Fibroblast of villous mesenchyme (primary cell): Measurements from ENCODE around the gene SPAST. TPM values are rescaled to one million over a fixed set of nuclear protein-coding genes. Genes with fewer than 3 reads are reported as not detected.
"Not testable (repeated sequence)": the region's sequence is repeated elsewhere in the genome, so short reads cannot be mapped to it uniquely, and the experiment has no call there.

Source experiments
- DNase-seq: peaks from one replicate; pipeline ENCODE4 v3.0.0-alpha.2; 2010; ENCODE audit warnings: low read depth
- H3K4me3 ChIP-seq: 2 replicates; pipeline ENCODE4 v1.5.1; 2011; ENCODE audit warnings: low read depth, mild to moderate bottlenecking, low read length
- total RNA-seq: library from RNA; depleted of rRNA; stranded (reverse); fragments of >200 nt; gene quantifications from 2 replicates; pipeline ENCODE4 v1.2.3, GENCODE V29; 2012
- TF ChIP-seq, protein P1 (sequence below): IDR thresholded peaks from 2 replicates; pipeline ENCODE4 v1.5.1; 2012; ENCODE audit warnings: low read depth, mild to moderate bottlenecking, low read length; ENCODE audit not compliant: insufficient read depth

SPAST gene
- total RNA-seq, 1 donor: 31.5 TPM

GRCh38 chr2:32166115-32166574 is 102.8 kb downstream of the SPAST start:
- DNase-seq: no peak
- TF ChIP-seq, protein P1, sequence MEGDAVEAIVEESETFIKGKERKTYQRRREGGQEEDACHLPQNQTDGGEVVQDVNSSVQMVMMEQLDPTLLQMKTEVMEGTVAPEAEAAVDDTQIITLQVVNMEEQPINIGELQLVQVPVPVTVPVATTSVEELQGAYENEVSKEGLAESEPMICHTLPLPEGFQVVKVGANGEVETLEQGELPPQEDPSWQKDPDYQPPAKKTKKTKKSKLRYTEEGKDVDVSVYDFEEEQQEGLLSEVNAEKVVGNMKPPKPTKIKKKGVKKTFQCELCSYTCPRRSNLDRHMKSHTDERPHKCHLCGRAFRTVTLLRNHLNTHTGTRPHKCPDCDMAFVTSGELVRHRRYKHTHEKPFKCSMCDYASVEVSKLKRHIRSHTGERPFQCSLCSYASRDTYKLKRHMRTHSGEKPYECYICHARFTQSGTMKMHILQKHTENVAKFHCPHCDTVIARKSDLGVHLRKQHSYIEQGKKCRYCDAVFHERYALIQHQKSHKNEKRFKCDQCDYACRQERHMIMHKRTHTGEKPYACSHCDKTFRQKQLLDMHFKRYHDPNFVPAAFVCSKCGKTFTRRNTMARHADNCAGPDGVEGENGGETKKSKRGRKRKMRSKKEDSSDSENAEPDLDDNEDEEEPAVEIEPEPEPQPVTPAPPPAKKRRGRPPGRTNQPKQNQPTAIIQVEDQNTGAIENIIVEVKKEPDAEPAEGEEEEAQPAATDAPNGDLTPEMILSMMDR: no peak
- H3K4me3 ChIP-seq: peak overlapping the region; percentile 94

DNA sequence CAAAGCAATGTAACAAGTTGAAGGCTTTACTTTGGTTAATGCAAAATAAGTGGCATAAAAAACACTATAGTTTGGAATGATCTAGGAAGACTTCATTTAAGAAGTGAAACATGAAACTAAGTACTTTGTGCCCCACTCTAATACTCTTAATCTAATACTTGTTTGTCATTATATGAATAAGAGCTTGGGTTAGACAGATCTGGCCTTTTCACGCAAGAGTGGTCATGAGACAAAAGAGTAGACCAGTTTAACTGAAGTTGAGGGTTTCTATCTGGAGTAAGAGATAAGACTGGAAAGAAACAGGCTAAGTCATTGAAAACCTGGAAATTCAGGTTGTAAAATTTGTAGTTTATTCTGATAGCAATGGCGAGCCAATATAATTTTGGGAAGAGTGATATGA is 105.2 kb downstream of the SPAST start:
- DNase-seq: no peak
- TF ChIP-seq, protein P1: no peak
- no peak overlapping the region for H3K4me3 ChIP-seq

DNA sequence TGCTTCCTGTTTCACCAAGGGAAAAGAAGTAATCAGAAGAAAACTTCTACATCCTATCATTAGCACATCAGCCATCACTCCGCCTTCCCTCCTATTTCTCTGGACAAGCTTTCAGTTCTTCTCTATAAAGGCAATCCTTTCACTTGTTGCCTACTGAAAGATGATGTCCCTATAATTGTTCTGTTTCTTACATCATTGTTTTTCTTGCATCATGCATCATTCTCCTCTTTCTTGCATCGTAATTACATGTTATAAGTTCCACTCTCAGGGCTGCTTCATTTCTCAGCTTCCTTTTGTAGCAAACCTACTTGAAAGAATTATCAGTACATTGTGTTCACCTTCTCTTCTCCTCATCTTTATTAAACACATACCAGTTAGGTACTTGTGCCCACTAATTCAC is 109.5 kb downstream of the SPAST start:
- H3K4me3 ChIP-seq: no peak overlapping the region
- TF ChIP-seq, protein P1: no peak
- no peak for DNase-seq

DNA sequence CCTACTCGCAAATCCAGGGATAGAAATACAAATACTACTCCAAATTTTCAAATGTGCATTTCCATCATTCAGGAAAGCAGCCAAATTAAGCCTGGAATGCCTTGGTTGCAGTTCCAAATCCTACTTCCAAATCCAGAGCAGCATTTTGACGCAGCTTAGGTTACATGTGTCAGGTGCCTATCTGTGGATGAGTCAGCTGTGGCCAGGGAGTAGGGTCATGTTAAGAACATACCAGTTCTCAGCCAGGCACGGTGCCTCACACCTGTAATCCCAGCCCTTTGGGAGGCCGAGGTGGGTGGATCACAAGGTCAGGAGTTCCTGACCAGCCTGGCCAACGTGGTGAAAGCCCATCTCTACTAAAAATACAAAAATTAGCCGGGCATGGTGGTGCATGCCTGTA is 119.3 kb downstream of the SPAST start:
- H3K4me3 ChIP-seq: no peak overlapping the region
- DNase-seq: no peak
- TF ChIP-seq, protein P1: no peak

DNA sequence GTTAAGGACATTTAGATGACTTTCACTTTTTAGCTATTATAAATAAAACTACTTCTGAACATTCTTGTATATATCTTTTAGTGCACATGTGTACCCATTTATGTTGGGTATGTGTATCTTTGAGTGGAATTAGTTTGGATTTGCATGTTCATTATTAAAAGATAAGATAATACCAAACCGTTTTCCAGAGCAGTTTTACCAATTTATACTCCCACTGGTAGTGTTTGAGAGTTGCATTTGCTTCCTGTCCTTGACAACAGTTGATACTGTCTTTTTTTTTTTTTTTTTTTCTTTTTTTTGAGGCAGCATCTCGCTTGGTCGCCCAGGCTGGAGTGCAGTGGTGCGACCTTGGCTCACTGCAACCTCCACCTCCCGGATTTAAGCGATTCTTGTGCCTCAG is 125.7 kb downstream of the SPAST start:
- TF ChIP-seq, protein P1: no peak
- H3K4me3 ChIP-seq: no peak overlapping the region
- no peak for DNase-seq

GRCh38 chr2:32192418-32192817 is 129.1 kb downstream of the SPAST start:
- no peak overlapping the region for H3K4me3 ChIP-seq
- TF ChIP-seq, protein P1: no peak
- DNase-seq: no peak

DNA sequence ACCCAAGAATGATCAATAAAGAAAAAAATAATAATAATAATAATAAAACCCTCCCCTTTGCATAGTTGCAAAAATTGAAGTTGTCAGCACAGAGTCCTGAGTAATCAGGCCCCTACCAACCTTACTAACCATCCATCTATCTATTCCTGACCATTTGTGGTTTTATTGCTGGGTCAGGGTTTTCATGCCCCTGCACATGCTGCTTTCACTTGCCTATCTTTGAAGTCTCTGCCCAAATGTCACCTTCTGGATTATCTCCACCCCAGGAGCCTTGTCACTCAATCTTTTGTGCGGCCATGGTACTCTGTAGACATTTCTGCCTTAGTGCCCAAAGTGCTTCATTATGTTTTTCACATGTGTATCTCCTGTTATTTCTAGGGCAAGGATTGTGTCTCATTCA is 137.5 kb downstream of the SPAST start:
- DNase-seq: no peak
- TF ChIP-seq, protein P1: no peak
- no peak overlapping the region for H3K4me3 ChIP-seq

GRCh38 chr2:32203428-32203827 is 140.1 kb downstream of the SPAST start:
- not testable (repeated sequence) for H3K4me3 ChIP-seq

More at GRCh38 chr2:32203428-32203827, 140.1 kb downstream of the SPAST start:
- not testable (repeated sequence) for DNase-seq
